Fibroblast of lung (primary cell): ENCODE measurements around the gene B3GLCT. TPM values are rescaled to one million over a fixed set of nuclear protein-coding genes. Genes with fewer than 3 reads are reported as not detected.

Experiments used
- DNase-seq, 2 donors: peaks; one replicate each; pipeline versions ENCODE4 v3.0.0 to v3.0.0-alpha.2; 2010; ENCODE audit warnings: low read depth in 2 of 2
- H2AFZ ChIP-seq: 2 replicates; pipeline ENCODE4 v1.5.1; 2012; ENCODE audit warnings: low read length, control low read depth, inconsistent platforms
- H3K27ac ChIP-seq: 2 replicates; pipeline ENCODE4 v1.5.1; 2011; ENCODE audit warnings: low read length, control low read depth; ENCODE audit not compliant: insufficient read depth
- H3K27me3 ChIP-seq: 2 replicates; pipeline ENCODE4 v1.5.1; 2011; ENCODE audit warnings: mild to moderate bottlenecking, low read length; ENCODE audit not compliant: control insufficient read depth, insufficient read depth
- H3K36me3 ChIP-seq: 2 replicates; pipeline ENCODE4 v1.5.1; 2011; ENCODE audit warnings: low read length; ENCODE audit not compliant: control insufficient read depth, insufficient read depth
- H3K4me1 ChIP-seq: 2 replicates; pipeline ENCODE4 v1.5.1; 2011; ENCODE audit warnings: low read length; ENCODE audit not compliant: control insufficient read depth, insufficient read depth; ENCODE audit errors: extremely low read depth
- H3K4me2 ChIP-seq: 2 replicates; pipeline ENCODE4 v1.5.1; 2011; ENCODE audit warnings: low read length, control low read depth; ENCODE audit not compliant: insufficient read depth; ENCODE audit errors: extremely low read depth
- H3K4me3 ChIP-seq, 4 experiments: fragments of 200-600 bp in 1 of 4; sonication (generic) in 1 of 4; replicated peaks in 1 of 4; 2 replicates each; pipeline ENCODE4 v1.5.1; 2011 to 2016; ENCODE audit warnings: low read length in 4 of 4, low read depth in 3 of 4, mild to moderate bottlenecking in 3 of 4, control low read depth in 2 of 4, inconsistent platforms in 1 of 4, mixed read lengths in 1 of 4; ENCODE audit not compliant: insufficient read depth in 1 of 4; ENCODE audit errors: control extremely low read depth in 1 of 4
- H3K79me2 ChIP-seq: 2 replicates; pipeline ENCODE4 v1.5.1; 2012; ENCODE audit warnings: mild to moderate bottlenecking, low read length, inconsistent platforms; ENCODE audit not compliant: control insufficient read depth, insufficient read depth
- H3K9ac ChIP-seq: 2 replicates; pipeline ENCODE4 v1.5.1; 2011; ENCODE audit warnings: mild to moderate bottlenecking, low read length, control low read depth; ENCODE audit not compliant: insufficient read depth
- H3K9me3 ChIP-seq: 2 replicates; pipeline ENCODE4 v1.5.1; 2012; ENCODE audit warnings: low read depth, low read length; ENCODE audit not compliant: control insufficient read depth, insufficient read depth
- H4K20me1 ChIP-seq: 2 replicates; pipeline ENCODE4 v1.5.1; 2011; ENCODE audit warnings: low read length; ENCODE audit not compliant: control insufficient read depth, insufficient read depth; ENCODE audit errors: extremely low read depth
- CTCF ChIP-seq, 2 donors: IDR thresholded peaks in 1 of 2; conservative IDR thresholded peaks in 1 of 2; 1 replicate in 1 of 2; 2 replicates in 1 of 2; pipeline ENCODE4 v1.5.1; 2011 to 2012; ENCODE audit warnings: low read length in 2 of 2, control low read depth in 1 of 2, inconsistent platforms in 1 of 2, low read depth in 1 of 2, mild to moderate bottlenecking in 1 of 2
- EZH2 ChIP-seq: IDR thresholded peaks from 2 replicates; pipeline ENCODE4 v1.5.1; 2012; ENCODE audit warnings: low read length, control low read depth, mild to moderate bottlenecking; ENCODE audit errors: missing control alignments
- polyA plus RNA-seq, 2 donors: library from polyadenylated mRNA; depleted of rRNA in 1 of 2; stranded (reverse) in 1 of 2; unstranded in 1 of 2; fragments of >200 nt; gene quantifications; 2 replicates each; pipeline ENCODE4 v1.2.1, GENCODE V29; 2011 to 2012; ENCODE audit warnings: missing spikeins in 1 of 2
- total RNA-seq: library from RNA; depleted of rRNA; stranded (reverse); fragments of >200 nt; gene quantifications from 2 replicates; pipeline ENCODE4 v1.2.1, GENCODE V29; 2014

Gene B3GLCT
- total and polyA plus RNA-seq, 2 donors (not counting 1 experiment from before 2014, with no cell fraction given): 4.4 to 7.8 TPM

GRCh38 chr13:31246918-31247317 lies 47.1 kb downstream of the B3GLCT start:
- no peak overlapping the region for H3K4me2 ChIP-seq
- H3K4me1 ChIP-seq: no peaks in the 10 kb centered on the region
- TF ChIP-seq EZH2 (no peak), CTCF (conservative IDR thresholded peaks at IDR 0.05 in 1 of 2, IDR thresholded peaks at IDR 0.05 in 1 of 2; ENCODE audit: low read depth in 1 of 2, low read length in 2 of 2) (no peak)
- H2AFZ ChIP-seq: no peak overlapping the region
- H4K20me1 ChIP-seq: no peaks in the 10 kb centered on the region
- no peak overlapping the region for H3K9ac ChIP-seq
- no peaks in the 10 kb centered on the region for H3K27me3 ChIP-seq
- H3K36me3 ChIP-seq: no peaks in the 10 kb centered on the region
- DNase-seq: no peak
- no peak overlapping the region for H3K27ac ChIP-seq
- H3K79me2 ChIP-seq: no peaks in the 10 kb centered on the region
- no peak overlapping the region for H3K4me3 ChIP-seq
- H3K9me3 ChIP-seq: no peaks in the 10 kb centered on the region

- Histone ChIP-seq H3K4me3 (no peak overlapping the region), H3K36me3 (no peaks in the 10 kb centered on the region), H3K27ac (no peak overlapping the region), H3K27me3 (no peaks in the 10 kb centered on the region), H4K20me1 (no peaks in the 10 kb centered on the region), H2AFZ (no peak overlapping the region), H3K79me2 (no peaks in the 10 kb centered on the region), H3K9ac (no peak overlapping the region), H3K4me1 (no peaks in the 10 kb centered on the region), H3K9me3 (no peaks in the 10 kb centered on the region), H3K4me2 (no peak overlapping the region)
- DNase-seq: no peak
- TF ChIP-seq CTCF (conservative IDR thresholded peaks at IDR 0.05 in 1 of 2, IDR thresholded peaks at IDR 0.05 in 1 of 2; ENCODE audit: low read depth in 1 of 2, low read length in 2 of 2) (no peak), EZH2 (no peak)
Observed at GRCh38 chr13:31248361-31248760, 48.6 kb downstream of the B3GLCT start.

GRCh38 chr13:31248965-31249539 lies 49.3 kb downstream of the B3GLCT start:
- Histone ChIP-seq H3K9ac (no peak overlapping the region), H3K27ac (no peak overlapping the region), H3K79me2 (no peaks in the 10 kb centered on the region), H4K20me1 (no peaks in the 10 kb centered on the region), H2AFZ (no peak overlapping the region), H3K27me3 (no peaks in the 10 kb centered on the region), H3K4me2 (no peak overlapping the region), H3K9me3 (no peaks in the 10 kb centered on the region), H3K36me3 (no peaks in the 10 kb centered on the region), H3K4me1 (no peaks in the 10 kb centered on the region), H3K4me3 (no peak overlapping the region)
- TF ChIP-seq EZH2: no peak
- no peak for TF ChIP-seq CTCF (conservative IDR thresholded peaks at IDR 0.05 in 1 of 2, IDR thresholded peaks at IDR 0.05 in 1 of 2; ENCODE audit: low read depth in 1 of 2, low read length in 2 of 2)
- no peak for DNase-seq
